A549 (cell line): ENCODE data around the gene TPPP2. TPM values are rescaled to one million over a fixed set of nuclear protein-coding genes. Genes with fewer than 3 reads are reported as not detected.
A peak's percentile ranks its signal among the peaks of the same experiment; 100 is the strongest.

Experiments used
- ATAC-seq, 2 experiments: fragments of 200-7000 bp in 1 of 2; fragments of >200 bp in 1 of 2; cut with Nextera tagmentation in 1 of 2; cut with Tn5 transposase in 1 of 2; 3 replicates each; pipeline versions ENCODE4 v1.8.0 to v1.9.1; 2018 to 2020; ENCODE audit warnings: mild to moderate bottlenecking in 1 of 2, moderate library complexity in 1 of 2
- CTCF ChIA-PET: fragments of 300-600 bp; sonication (Branson Sonifier 250); formaldehyde crosslinking; extraction: SDS; loops from one replicate; lab custom pipeline; 2021; ENCODE audit warnings: antibody characterized with exemption, inconsistent platforms; lab: Yijun Ruan, JAX
- POLR2A ChIA-PET: fragments of 350-600 bp; formaldehyde crosslinking; extraction: SDS; loops from one replicate; lab custom pipeline; 2021; ENCODE audit warnings: antibody characterized with exemption, inconsistent platforms; lab: Yijun Ruan, JAX
- DNase-seq, 2 experiments: peaks; one replicate each; pipeline versions ENCODE4 v3.0.0 to v3.0.0-alpha.2; 2011 to 2016; ENCODE audit warnings: low read depth in 1 of 2, low spot score in 1 of 2
- FAIRE-seq: peaks from 2 replicates; lab custom pipeline; 2011; peaks lifted over from hg19 to GRCh38; lab: Jason Lieb, UNC
- H3K27ac ChIP-seq, 2 experiments: fragments of >200 bp; sonication (Bioruptor Twin); formaldehyde crosslinking; 3 replicates each; pipeline ENCODE4 v1.5.1; 2016 to 2017
- H3K4me1 ChIP-seq: fragments of >200 bp; sonication (Bioruptor Twin); formaldehyde crosslinking; 3 replicates; pipeline ENCODE4 v1.6.1; 2016
- H3K4me2 ChIP-seq: fragments of >200 bp; sonication (Bioruptor Twin); formaldehyde crosslinking; 3 replicates; pipeline ENCODE4 v1.6.1; 2016
- H3K4me3 ChIP-seq: fragments of >200 bp; sonication (Bioruptor Twin); formaldehyde crosslinking; 3 replicates; pipeline ENCODE4 v1.5.1; 2016
- H3K9me3 ChIP-seq: fragments of >200 bp; sonication (Bioruptor Twin); formaldehyde crosslinking; 3 replicates; pipeline ENCODE4 v1.6.1; 2016
- CHD2 ChIP-seq: fragments of 150-350 bp; IDR thresholded peaks from 2 replicates; pipeline ENCODE4 v1.6.1; 2014; ENCODE audit warnings: low read length; ENCODE audit not compliant: partially characterized antibody
- CHD4 ChIP-seq: fragments of 200-600 bp; sonication (generic); IDR thresholded peaks from 2 replicates; pipeline ENCODE4 v1.6.1; 2016; ENCODE audit warnings: antibody characterized with exemption, mild to moderate bottlenecking, borderline replicate concordance
- EHMT2 ChIP-seq: fragments of 200-600 bp; sonication (generic); IDR thresholded peaks from 2 replicates; pipeline ENCODE4 v1.6.1; 2016; ENCODE audit warnings: antibody characterized with exemption, low read depth, mild to moderate bottlenecking, moderate library complexity
- ESRRA ChIP-seq: fragments of 150-350 bp; IDR thresholded peaks from 2 replicates; pipeline ENCODE4 v1.6.1; 2014; ENCODE audit warnings: mild to moderate bottlenecking, low read length, borderline replicate concordance
- FOSB ChIP-seq: fragments of 250-450 bp; sonication (Bioruptor Pico); IDR thresholded peaks from 2 replicates; pipeline ENCODE4 v1.5.0; 2020; ENCODE audit warnings: mild to moderate bottlenecking, moderate library complexity
- GATA3 ChIP-seq: IDR thresholded peaks from 2 replicates; pipeline ENCODE4 v1.6.1; 2012; ENCODE audit warnings: borderline replicate concordance
- JUN ChIP-seq, 2 experiments: fragments of >200 bp; sonication (Bioruptor Twin); formaldehyde crosslinking; IDR thresholded peaks; 2 replicates in 1 of 2; 3 replicates in 1 of 2; pipeline ENCODE4 v1.6.1; 2016 to 2017
- KDM1A ChIP-seq: fragments of 200-600 bp; sonication (generic); IDR thresholded peaks from 2 replicates; pipeline ENCODE4 v1.6.1; 2016; ENCODE audit warnings: low read depth, mild to moderate bottlenecking
- KDM5A ChIP-seq: fragments of 200-600 bp; sonication (generic); IDR thresholded peaks from 2 replicates; pipeline ENCODE4 v1.6.1; 2016; ENCODE audit warnings: antibody characterized with exemption, mild to moderate bottlenecking
- MAFK ChIP-seq: fragments of 450-650 bp; IDR thresholded peaks from 2 replicates; pipeline ENCODE4 v1.6.1; 2014; ENCODE audit not compliant: partially characterized antibody
- MAZ ChIP-seq: fragments of 150-350 bp; IDR thresholded peaks from 2 replicates; pipeline ENCODE4 v1.6.1; 2014; ENCODE audit warnings: antibody characterized with exemption, low read depth, low read length, borderline replicate concordance
- MYC ChIP-seq: IDR thresholded peaks from 2 replicates; pipeline ENCODE4 v1.6.1; 2012; ENCODE audit warnings: mild to moderate bottlenecking, inconsistent platforms, low read length, improper control_type of control experiment, borderline replicate concordance
- NR3C1 ChIP-seq: fragments of >200 bp; sonication (Bioruptor Twin); formaldehyde crosslinking; IDR thresholded peaks from 3 replicates; pipeline ENCODE4 v1.6.1; 2017
- POLR2AphosphoS2 ChIP-seq: conservative IDR thresholded peaks from 2 replicates; pipeline ENCODE4 v1.6.1; 2012; ENCODE audit warnings: low read length, improper control_type of control experiment, inconsistent platforms
- RAD21 ChIP-seq, 2 experiments: fragments of >200 bp in 1 of 2; sonication (Bioruptor Twin) in 1 of 2; formaldehyde crosslinking in 1 of 2; IDR thresholded peaks in 1 of 2; conservative IDR thresholded peaks in 1 of 2; 2 replicates in 1 of 2; 3 replicates in 1 of 2; pipeline ENCODE4 v1.6.1; 2012 to 2018; ENCODE audit warnings: inconsistent platforms in 1 of 2
- RCOR1 ChIP-seq: fragments of 150-350 bp; IDR thresholded peaks from 2 replicates; pipeline ENCODE4 v1.6.1; 2014; ENCODE audit warnings: antibody characterized with exemption, low read length, low read depth
- SREBF2 ChIP-seq: fragments of 450-650 bp; IDR thresholded peaks from 2 replicates; pipeline ENCODE4 v1.6.1; 2014; ENCODE audit warnings: mild to moderate bottlenecking, moderate library complexity
- ZC3H11A ChIP-seq: fragments of 450-650 bp; IDR thresholded peaks from 2 replicates; pipeline ENCODE4 v1.6.1; 2014; ENCODE audit warnings: antibody characterized with exemption, mild to moderate bottlenecking
- ZFP36 ChIP-seq: fragments of 450-650 bp; IDR thresholded peaks from 2 replicates; pipeline ENCODE4 v1.6.1; 2014; ENCODE audit warnings: borderline replicate concordance; ENCODE audit not compliant: partially characterized antibody
- WGBS: methylation state at CpG from one replicate; pipeline ENCODE4 v1.1.6; 2017; ENCODE audit errors: missing lambda C conversion rate; 5-methylcytosine and 5-hydroxymethylcytosine counted together
- polyA plus RNA-seq, 4 experiments: library from polyadenylated mRNA; depleted of rRNA in 3 of 4; stranded (reverse); fragments of >200 nt; fragmentation: RNase III in 1 of 4; extraction: RNeasy Plus Mini Kit Qiagen cat#74134 plus additional on column Dnase treatment in 1 of 4; gene quantifications; 2 replicates in 3 of 4; 3 replicates in 1 of 4; pipeline ENCODE4 v1.2.3, GENCODE V29; 2011 to 2017
- TF ChIP-seq, protein P1 (sequence below): IDR thresholded peaks from 2 replicates; pipeline ENCODE4 v1.6.1; 2012
- TF ChIP-seq, protein P2 (sequence below): IDR thresholded peaks from 2 replicates; pipeline ENCODE4 v1.6.1; 2012; ENCODE audit warnings: low read depth, borderline replicate concordance
- TF ChIP-seq, protein P3 (sequence below): fragments of >200 bp; sonication (Bioruptor Twin); formaldehyde crosslinking; IDR thresholded peaks from 2 replicates; pipeline ENCODE4 v1.6.1; 2016
- TF ChIP-seq, protein P4 (sequence below): fragments of 150-350 bp; IDR thresholded peaks from 2 replicates; pipeline ENCODE4 v1.6.1; 2014; ENCODE audit warnings: low read depth, mild to moderate bottlenecking, low read length

Gene TPPP2
- polyA plus RNA-seq, 2 of the 4 experiments (the other 2 are of a cell fraction), result not detected

DNA sequence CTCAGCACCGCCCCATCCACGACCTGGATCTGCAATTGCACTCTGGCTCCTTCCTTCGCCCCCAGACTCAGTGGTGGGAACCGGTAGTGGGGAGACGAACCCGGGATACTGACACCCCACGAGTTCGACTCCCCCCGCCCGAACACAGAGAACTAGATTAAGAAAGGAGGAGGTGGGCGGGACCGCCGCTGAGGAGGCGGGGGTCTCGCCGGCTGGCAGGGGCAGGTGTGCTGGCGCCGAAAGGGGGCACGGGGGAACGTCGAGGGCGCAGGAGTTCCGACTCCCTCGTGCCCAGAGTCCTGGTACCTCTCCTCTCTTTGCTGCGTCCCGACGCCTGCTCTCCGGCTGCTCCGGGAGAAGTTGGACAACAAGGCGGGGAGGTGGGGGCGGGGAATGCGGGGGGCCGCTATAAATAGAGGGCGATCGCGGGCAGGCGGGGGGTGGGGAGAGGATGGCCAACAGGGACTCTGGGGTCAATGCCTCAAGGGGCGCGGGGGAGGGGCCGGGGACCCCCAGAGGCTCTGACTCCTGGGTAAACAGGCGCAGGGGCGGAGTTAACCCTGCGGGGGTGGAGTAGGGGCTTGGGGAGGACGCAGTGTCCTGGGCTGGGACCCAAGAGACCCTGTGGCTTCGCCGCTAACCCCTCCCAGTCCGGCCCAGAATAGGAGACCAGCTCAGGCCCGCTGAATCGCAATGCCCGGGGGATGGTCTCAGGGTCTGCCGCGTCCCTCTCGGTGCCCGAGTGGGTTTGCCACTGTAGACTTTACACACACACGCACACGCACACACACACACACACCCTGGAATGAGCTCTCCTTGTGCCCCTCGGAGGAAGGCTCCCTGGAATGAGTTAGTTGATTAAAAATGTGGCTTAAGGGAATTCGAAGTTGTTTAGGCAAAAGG lies 4.4 kb upstream of the TPPP2 start:
- FAIRE-seq, result no peak

DNA sequence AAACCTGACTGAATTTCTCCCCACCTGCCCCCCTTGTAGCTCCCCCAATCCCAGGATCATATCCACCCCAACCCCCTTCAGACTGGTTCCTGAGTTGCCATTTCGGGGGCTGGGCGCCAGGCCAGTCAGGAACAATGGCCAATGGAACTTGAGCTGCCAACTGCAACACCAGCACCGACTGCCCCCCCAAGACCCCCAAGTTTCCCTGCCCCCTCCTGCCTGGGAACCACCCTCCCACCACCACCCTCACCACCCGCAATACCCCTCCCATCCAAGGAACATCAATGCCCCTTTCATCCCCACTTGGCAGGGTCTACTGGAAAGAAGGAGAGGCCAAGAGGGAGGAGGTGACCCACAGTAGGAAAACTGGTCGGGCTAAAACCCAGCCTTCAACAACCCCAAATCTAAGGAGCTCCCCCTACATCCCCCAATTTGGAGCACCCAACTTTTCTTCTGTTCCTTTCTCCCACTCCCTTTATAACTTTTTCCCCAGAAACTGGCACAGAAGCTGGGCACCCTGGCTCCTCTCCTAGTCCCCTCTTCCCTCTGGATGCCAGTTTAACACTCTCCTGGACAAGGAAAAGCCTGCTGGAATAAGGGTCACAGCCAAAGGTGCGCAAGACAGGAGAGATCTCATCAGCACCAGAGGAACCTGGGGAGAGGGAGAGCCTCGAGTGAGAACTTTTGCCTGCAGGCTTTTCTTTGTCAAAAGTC lies 3.6 kb upstream of the TPPP2 start:
- FAIRE-seq, result no peak

More for the DNA sequence above, 4.4 kb upstream of the TPPP2 start:
- peak overlapping the region; percentile 58 for H3K4me3 ChIP-seq
- H3K9me3 ChIP-seq, result no peaks in the 10 kb centered on the region
- DNase-seq, result no peak
- H3K4me1 ChIP-seq, result 0 out of 3 replicates have a peak, but pooled peaks cover 3% of the 10 kb centered on the region
- ATAC-seq, result peak; percentile 37 to 39; a peak in 4 of 6 replicates
- POLR2A ChIA-PET, result no interaction called here
- H3K27ac ChIP-seq, result peak overlapping the region; percentile 67 to 84; a peak in 5 of 6 replicates
- H3K4me2 ChIP-seq, result peak overlapping the region; percentile 79
- TF ChIP-seq, protein P1, sequence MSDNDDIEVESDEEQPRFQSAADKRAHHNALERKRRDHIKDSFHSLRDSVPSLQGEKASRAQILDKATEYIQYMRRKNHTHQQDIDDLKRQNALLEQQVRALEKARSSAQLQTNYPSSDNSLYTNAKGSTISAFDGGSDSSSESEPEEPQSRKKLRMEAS, result no peak
- TF ChIP-seq, protein P2, sequence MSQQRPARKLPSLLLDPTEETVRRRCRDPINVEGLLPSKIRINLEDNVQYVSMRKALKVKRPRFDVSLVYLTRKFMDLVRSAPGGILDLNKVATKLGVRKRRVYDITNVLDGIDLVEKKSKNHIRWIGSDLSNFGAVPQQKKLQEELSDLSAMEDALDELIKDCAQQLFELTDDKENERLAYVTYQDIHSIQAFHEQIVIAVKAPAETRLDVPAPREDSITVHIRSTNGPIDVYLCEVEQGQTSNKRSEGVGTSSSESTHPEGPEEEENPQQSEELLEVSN, result 0 out of 2 replicates have a peak, but pooled peaks have one; percentile 47
- CTCF ChIA-PET, result interaction anchor here (0.9 to 16.3 kb wide), 10 partner anchors 10 to 615 kb away, joined by 3 to 323 read pairs (median 8); partner anchors contain the start of gene RNASE7
- WGBS, result 40% methylated on average over 38 of the region's 58 CpGs

DNA sequence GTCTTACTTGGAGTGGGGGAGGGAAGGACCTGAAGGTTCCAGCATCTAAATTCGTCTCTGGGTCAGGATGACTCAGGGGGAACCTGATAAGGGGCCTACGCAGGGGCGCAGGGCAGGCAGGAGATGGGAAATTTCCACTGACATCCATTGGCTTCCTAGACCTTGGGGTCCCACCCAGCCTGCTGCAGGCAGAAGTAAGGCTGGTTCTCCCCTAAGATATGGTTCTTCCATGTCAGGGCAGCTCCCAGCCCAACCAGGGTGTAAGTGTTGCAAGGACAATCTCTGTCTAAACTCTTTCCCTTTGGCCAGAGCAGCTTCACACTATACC lies 3.1 kb upstream of the TPPP2 start:
- FAIRE-seq (no peak), DNase-seq (no peak), ATAC-seq (no peak)
- WGBS, result 60% methylated on average over 3 of the region's 3 CpGs
- ChIA-PET CTCF (interaction anchor here (1.2 to 12.5 kb wide), 7 partner anchors 9 to 66 kb away, joined by 3 to 210 read pairs (median 8); no protein-coding TSS in a partner anchor), POLR2A (no interaction called here)
- TF ChIP-seq NR3C1, result no peak
- TF ChIP-seq JUN (IDR thresholded peaks at IDR 0.05), result no peak
- no peak for TF ChIP-seq MAFK
- TF ChIP-seq CHD4, result no peak
- Histone ChIP-seq H3K27ac (no peak overlapping the region), H3K9me3 (no peaks in the 10 kb centered on the region), H3K4me3 (no peak overlapping the region), H3K4me1 (0 out of 3 replicates have a peak, but pooled peaks cover 3% of the 10 kb centered on the region), H3K4me2 (no peak overlapping the region)

More for the DNA sequence above, 3.6 kb upstream of the TPPP2 start:
- no peak for TF ChIP-seq POLR2AphosphoS2
- no peak overlapping the region for H3K4me2 ChIP-seq
- ChIA-PET CTCF (interaction anchor here (0.9 to 12.5 kb wide), 8 partner anchors 9 to 614 kb away, joined by 3 to 210 read pairs (median 6); no protein-coding TSS in a partner anchor), POLR2A (no interaction called here)
- H3K4me1 ChIP-seq, result 0 out of 3 replicates have a peak, but pooled peaks cover 3% of the 10 kb centered on the region
- H3K4me3 ChIP-seq, result no peak overlapping the region
- H3K27ac ChIP-seq, result no peak overlapping the region
- no peak for DNase-seq
- H3K9me3 ChIP-seq, result no peaks in the 10 kb centered on the region
- 80% methylated on average over 5 of the region's 7 CpGs for WGBS
- ATAC-seq, result no peak

GRCh38 chr14:21030531-21030930 lies 514 bp downstream of the TPPP2 start:
- H3K4me1 ChIP-seq, result 0 out of 3 replicates have a peak, but pooled peaks cover 3% of the 10 kb centered on the region
- ChIA-PET CTCF (interaction anchor here (0.7 to 12.5 kb wide), 5 partner anchors 9 to 332 kb away, joined by 3 to 210 read pairs (median 10); no protein-coding TSS in a partner anchor), POLR2A (no interaction called here)
- H3K4me2 ChIP-seq, result no peak overlapping the region
- no peak overlapping the region for H3K27ac ChIP-seq
- no peaks in the 10 kb centered on the region for H3K9me3 ChIP-seq
- DNase-seq, result no peak
- FAIRE-seq, result no peak
- no peak overlapping the region for H3K4me3 ChIP-seq
- 59% methylated on average over 12 of the region's 12 CpGs for WGBS
- no peak for ATAC-seq
- no peak for TF ChIP-seq JUN (IDR thresholded peaks at IDR 0.05)
- TF ChIP-seq, protein P2, result no peak
- TF ChIP-seq ZC3H11A, result no peak
- TF ChIP-seq, protein P3, sequence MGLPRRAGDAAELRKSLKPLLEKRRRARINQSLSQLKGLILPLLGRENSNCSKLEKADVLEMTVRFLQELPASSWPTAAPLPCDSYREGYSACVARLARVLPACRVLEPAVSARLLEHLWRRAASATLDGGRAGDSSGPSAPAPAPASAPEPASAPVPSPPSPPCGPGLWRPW, result no peak
- no peak for TF ChIP-seq SREBF2
- TF ChIP-seq, protein P4, sequence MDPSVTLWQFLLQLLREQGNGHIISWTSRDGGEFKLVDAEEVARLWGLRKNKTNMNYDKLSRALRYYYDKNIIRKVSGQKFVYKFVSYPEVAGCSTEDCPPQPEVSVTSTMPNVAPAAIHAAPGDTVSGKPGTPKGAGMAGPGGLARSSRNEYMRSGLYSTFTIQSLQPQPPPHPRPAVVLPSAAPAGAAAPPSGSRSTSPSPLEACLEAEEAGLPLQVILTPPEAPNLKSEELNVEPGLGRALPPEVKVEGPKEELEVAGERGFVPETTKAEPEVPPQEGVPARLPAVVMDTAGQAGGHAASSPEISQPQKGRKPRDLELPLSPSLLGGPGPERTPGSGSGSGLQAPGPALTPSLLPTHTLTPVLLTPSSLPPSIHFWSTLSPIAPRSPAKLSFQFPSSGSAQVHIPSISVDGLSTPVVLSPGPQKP, result no peak
- TF ChIP-seq KDM5A, result no peak
- no peak for TF ChIP-seq GATA3
- no peak for TF ChIP-seq EHMT2
- no peak for TF ChIP-seq ZFP36
- TF ChIP-seq FOSB (CRISPR knock-in tag), result no peak
- TF ChIP-seq ESRRA, result no peak
- TF ChIP-seq MYC, result no peak
- TF ChIP-seq CHD2, result no peak
- no peak for TF ChIP-seq RAD21 (conservative IDR thresholded peaks at IDR 0.05 in 1 of 2, IDR thresholded peaks at IDR 0.05 in 1 of 2)
- TF ChIP-seq KDM1A, result no peak
- no peak for TF ChIP-seq RCOR1
- no peak for TF ChIP-seq MAZ
